NCI-H2171 treated with DMSO at 0.1 percent for 48 hours (cell line): Measurements from ENCODE around the gene MUSK.
A peak's percentile ranks its signal among the peaks of the same experiment; 100 is the strongest.
"Not testable (repeated sequence)": the region's sequence is repeated elsewhere in the genome, so short reads cannot be mapped to it uniquely, and the experiment has no call there.

Source experiments
- DNase-seq: peaks from one replicate; lab custom pipeline; 2025; lab: John Stamatoyannopoulos, UW

MUSK gene

DNA sequence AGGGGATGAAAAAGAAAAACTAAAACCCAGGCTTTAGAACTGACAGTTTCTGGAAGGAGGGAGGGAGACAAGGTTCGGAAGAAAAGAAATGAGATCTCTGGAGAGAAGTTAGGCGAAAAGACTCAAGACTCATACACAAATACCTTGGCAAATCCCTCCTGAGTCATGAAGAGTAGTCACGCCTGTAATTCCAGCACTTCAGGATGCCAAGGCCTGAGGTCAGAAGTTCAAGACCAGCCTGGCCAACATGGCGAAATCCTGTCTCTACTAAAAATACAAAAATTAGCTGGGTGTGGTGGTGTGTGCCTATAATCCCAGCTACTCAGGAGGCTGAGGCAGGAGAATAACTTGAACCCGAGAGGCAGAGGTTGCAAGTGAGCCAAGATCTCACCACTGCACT, 27.3 kb downstream of the MUSK start:
- DNase-seq: not testable (repeated sequence)

DNA sequence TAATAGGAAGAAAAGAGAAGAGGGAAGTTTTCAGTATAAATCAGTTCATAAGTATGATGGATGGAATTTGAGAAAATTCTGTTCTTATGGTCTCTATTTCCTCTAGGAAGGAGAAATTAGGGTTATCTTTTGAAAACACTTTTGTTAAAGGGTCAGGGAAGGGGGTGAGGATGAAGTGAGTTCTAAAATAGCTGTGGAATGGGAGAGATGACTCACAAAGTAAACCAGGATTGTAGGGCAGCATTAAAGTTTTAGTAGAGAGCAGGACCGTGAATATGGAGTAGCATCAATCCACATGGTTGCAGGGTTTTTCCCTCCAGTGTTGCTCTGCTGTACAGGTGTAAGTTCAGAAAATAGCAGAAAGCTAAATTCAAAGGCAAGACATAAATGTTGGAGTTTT, 32.4 kb downstream of the MUSK start:
- DNase-seq: no peak

DNA sequence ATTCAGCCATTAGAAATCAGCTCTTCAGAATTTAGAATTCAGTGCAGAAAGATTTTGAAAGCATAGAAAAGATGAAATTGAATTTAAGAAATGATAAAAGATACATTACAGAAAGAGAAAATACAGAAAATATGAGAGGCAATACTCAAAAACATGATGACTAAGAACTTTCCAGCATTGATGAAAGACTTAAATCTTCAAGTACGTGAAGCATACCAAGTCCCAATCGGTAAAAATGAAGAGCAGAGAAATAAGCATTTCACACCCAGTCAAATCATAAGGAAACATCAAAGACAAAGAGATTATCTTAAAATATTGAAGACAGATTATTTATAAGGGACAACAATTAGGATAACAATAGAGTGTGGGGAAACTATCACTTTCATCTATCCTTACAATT, 35.1 kb downstream of the MUSK start:
- DNase-seq: no peak

DNA sequence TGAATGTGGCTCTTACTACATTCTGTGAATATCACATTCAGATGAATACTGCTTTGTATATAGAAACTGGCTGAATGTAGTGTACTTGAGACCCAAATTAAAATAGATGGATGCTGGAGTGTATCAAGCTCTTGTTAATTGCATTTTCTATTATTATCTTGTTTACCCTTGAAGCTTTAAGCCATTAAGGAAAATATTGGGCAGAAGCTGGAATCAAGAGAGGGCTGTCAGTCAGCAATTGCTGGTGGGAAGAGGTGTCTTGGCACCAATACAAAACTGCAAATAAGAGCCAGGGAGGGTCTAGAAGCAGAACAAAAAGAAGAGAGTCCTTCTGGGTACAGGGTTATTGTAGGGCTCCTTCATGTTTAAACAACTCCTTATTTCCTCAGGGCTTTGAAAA, 38.8 kb downstream of the MUSK start:
- DNase-seq: no peak

DNA sequence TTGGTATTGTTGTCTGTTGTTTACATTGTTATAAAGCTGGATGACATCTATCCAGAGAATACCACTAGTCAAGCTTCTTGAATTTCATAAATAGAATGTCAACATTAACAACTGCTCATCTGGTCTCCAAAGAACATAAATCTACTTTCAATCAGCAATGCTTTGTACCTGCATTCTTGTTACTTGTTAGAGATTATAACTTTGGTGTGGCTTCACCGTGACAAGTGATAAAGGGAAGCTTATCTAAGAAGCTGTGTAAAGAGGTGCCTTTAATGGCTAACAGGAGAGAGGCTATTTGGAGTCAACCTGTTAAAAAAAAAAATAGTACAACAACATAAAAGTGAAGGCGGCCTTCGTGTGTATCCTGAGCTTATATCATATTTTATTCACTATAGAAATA, 41.8 kb downstream of the MUSK start:
- no peak for DNase-seq

DNA sequence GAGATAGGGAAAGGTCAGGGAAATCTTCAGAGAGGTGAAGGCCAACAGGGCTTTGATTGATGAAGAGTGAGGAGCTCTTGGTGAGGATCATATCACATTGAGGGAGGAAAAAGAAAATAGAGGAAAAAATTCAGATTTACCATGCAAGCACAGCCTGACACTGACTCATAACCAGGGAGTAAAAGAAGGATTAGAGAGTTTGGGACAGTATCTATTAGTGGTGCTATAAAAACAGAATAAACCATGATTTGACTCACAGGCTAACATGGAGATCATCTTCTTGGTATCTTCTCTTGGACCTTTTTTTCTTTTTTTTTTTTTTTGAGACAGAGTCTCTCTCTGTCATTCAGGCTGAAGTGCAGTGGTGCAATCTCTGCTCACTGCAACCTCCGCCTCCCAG, 44.4 kb downstream of the MUSK start:
- no peak for DNase-seq

DNA sequence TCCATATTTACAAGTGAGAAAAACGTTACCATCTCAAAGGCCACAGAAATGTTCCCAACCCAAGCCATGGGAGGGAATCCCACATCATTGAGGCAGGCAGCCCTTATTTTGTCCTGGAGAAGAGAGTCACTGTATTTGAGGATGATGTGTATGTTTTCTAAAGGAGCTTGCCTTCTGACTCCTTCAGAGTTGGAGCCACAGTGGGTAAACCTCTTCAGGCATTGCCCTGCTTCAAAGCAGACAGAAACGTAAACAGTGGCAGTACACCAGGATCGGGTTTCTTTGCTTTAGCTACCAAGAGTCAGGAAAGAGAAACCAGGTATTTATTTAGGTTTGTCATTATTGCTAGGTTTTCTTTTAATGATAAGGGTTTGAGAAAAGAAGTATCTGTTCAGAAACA, 45.7 kb downstream of the MUSK start:
- peak; percentile 6 for DNase-seq

DNA sequence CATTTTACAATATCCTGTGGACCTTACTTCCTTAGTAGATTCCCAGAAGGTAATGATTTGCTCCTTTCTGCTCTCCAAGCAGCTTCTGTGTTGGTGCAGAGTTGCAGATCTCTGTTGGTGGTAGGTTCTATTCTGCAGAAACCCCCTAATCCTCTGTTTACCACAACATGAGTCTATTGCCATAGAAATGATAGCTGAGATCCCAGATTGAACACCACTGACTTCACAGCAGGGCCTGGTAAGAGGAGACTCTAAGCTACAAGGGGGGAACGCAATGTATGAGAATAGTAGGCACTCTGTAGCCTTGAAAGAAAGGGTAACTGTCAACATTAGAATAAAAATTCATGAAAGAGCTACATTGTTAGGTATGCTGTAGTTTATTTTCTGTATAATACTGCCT, 59.5 kb downstream of the MUSK start:
- DNase-seq: no peak

DNA sequence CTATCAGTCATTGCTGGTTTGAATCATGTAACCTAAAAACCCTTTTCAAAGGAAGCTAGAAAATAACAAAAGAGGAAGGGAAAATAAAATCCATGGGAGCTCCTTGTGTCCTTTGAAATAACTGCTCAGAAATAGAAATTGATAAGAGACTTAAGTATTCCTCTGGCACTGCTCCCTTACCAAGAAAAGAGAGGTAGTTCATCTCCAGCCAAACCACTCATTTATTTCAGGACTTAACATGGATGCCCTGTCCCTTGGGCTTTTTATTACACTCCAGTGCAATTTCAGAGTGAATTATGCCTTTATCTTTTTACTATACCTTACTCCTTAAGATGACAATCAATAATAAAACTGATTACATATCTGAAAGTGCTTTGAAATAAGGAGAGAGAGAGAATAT, 61.0 kb downstream of the MUSK start:
- DNase-seq: no peak

DNA sequence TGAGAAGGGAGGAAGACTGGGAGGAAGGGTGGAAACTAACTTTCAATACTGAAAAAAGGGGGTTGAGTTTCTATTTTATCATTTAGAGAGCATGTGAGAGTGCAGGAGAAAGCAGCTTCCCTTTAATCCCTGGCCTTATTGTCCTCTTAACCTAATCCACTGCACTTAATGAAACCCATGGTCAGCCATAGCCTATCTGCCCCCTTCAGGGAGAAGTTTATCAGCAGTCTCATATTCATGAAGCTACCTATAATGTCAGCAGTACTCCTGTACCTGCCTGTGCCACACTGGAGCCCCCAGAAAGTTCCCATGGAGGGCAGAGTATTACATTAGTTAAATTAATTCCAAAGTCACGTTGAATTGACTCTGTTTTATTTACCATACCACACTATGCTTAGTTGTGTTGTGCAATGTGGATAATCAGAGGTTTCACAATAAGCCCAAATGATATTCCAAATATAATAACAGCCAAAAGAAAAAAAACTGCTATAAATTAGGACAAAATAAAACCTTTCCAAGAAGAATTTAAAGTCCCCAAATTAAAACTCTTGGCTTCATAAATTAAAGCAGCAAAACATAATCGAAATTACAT, 62.9 kb downstream of the MUSK start:
- no peak for DNase-seq

DNA sequence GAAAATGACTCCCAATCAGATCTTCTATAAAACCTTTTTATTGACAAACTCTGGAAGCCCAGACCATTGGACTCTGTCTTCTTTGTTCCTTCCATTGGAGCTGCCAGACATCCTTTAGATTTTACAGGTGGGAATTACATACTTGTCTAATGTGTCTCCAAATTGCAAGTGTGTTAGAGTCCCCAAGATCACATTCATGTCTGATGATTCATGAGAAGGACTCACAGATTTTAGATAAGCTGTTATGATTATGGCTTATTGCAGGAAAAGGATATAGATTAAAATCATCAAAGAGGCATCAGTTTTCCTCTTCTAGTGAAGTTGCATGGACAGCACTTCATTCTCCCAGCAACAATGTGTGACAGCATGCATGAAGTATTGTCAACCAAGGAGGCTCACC, 70.4 kb downstream of the MUSK start:
- no peak for DNase-seq

DNA sequence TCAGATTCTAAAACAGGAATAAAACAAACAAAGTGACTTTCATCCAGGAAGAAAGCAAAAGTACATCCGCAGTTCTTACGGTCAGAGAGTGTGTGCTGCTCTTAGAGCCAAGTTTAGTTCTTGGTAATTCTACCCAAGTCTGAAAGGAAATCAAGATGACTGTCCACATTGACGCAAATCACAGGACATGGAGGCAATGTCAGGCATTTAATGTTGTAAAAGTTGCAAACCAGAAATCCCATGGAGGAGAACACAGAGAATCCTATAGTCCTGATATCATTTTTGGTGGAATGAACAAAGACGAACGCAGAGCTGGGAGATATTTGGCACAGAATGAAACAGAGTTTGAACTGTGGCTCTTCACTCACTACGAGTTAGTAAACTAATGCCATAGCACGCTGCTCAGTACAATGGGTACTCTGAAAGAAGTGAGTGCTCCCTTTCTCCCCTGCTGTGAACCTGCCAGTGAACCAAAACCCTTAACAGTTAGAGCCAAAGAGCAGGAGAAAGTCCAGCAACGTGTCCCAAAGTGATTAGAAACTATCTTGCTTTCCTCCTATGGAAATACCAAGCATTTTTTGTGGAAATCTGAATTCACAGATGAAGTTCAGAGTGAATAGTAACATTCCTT, 74.3 kb downstream of the MUSK start:
- no peak for DNase-seq

DNA sequence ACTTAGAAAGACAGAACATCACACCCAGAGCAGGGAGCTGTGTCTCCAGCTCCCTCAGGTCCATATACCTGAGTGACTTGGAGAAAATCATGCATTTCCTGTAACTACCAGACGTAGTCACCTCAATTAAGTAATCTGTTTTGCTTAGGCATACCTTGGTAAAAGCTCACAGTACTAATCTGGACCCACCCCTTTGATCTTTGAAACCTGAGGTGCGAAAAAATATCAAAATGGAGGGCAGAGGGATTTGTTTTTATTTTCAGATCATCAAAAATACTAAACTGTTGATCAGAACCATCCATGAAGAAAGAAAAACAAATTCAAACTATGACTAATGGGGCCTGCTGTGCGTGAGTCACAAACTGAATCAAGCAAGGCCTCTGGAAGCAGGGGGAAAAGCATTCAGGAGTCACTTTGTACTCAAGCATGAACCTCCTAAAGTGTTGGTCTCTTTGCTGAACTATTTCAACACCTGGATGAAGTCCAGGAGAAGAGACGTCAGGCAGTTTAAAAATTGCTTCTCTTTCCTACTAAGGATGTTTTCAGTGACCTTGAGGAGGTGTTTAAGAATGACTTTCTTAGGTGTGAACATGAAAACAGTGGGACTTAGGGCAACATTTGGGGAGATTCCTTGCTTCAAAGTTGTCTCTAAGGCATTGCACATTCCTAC, 76.3 kb downstream of the MUSK start:
- no peak for DNase-seq

DNA sequence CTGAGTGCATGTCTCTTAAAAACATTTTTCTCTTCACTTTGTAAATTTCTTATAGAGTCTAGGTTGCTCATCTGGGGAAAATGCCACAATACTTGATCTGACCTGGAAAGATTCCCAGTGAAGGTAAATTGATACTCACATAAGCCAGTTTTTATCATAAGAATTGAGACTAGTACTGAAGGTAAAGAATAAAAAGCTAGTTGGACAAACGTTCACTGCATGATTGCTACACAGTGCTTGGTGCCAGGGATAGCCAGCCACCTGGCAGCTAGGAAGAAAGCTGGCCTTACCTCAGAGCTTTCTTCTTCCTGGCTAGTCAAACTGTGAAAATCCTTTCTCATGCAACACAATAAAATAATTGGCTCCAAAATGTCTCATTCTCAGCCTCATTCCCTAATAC, 77.1 kb downstream of the MUSK start:
- no peak for DNase-seq

DNA sequence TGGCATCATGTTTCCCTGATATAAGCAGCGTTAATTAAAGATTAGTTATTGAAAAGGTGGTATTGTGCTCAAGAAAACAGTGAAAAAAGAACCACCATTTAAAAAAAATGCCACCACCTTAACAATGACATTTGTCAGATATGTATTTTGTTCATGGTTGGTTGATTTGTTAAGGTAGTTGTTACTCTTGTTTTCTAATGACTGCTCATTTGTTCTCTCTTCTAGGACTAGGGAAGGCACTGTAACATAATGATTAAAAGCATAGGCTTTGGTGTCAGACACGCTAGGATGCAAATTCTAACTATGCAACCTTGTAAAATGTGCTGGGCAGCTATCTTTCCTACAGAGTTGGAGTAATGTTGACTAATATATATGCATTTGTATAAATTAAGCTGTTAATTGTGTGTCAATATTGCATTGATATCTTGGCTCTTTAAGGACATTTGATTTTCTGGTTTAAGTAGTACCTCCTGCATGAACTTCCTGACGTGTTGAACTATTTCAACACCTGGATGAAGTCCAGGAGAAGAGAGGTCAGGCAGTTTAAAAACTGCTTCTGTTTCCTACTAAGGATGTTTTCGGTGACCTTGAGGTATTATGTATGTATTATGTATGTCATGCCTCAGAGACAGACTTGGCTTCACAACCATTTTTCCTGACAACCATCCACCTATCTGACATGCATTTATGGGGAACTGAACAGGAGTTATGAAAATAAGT, 77.8 kb downstream of the MUSK start:
- DNase-seq: no peak

DNA sequence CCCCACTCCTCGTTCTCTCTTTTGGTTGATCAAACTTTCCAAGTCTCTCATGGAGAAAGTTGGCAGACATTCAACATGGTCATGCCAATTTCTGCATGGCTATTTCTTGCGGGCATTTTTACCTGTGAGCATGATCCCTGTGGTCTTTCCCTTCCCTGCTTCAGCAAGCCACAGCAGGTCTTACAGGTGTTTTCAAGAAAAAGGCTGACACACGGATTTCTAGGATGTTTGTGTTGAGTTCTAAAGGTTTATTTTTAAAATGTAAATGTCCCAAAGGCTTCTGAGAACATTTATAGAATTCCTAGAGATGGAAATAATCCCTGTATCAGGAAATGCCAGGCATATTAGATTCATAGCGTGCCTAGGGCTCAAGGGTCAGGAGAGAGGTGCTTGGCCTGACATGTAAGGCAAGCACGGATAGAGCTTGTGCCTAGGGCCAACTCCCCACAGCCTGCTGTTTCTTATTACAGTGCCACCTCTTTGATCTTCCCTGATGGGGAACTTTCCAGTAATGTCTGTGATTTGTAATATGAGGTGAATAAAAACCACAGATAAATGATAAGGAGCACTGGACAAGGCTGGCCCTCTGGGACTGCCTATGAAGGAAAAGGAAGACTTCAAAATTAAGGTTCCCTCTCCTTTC, 79.8 kb downstream of the MUSK start:
- DNase-seq: no peak

DNA sequence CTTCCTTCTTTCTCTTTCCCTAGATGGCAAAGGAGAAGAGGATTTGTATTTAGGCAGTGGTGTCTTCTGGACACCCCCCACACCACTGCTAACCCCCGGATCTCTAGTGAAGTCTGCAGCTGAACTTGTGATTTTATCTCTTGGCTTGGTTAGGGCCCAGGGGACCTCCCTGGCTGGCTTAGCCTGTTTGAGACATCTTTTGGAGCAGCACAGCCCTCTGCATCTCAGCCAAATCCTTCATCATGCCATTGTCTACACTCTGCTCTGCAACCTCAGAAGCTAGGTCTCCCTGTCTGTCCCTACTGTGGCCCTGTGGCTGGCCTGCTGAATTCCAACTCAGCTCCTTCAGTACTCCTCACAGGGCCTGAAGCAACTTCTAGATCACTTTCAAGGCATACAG, 81.7 kb downstream of the MUSK start:
- no peak for DNase-seq

DNA sequence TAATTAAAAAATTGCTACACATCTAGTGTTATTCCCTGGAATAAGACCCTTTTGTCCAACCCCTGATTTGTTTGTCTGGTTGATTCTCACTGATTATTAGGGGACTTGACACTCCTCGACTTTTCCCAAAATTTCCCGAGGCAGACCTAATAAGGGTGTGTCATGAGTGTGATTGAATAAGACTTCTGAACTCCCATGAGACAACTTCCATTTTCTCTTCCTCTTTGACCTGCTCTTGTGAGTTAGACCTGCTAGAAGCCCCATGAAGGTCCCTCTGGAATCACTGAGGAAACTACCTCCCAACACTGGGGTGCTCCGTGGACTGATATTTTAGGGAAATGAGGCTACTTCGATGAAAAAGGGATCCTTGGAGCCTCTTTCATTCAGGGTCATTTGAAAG, 83.4 kb downstream of the MUSK start:
- no peak for DNase-seq

DNA sequence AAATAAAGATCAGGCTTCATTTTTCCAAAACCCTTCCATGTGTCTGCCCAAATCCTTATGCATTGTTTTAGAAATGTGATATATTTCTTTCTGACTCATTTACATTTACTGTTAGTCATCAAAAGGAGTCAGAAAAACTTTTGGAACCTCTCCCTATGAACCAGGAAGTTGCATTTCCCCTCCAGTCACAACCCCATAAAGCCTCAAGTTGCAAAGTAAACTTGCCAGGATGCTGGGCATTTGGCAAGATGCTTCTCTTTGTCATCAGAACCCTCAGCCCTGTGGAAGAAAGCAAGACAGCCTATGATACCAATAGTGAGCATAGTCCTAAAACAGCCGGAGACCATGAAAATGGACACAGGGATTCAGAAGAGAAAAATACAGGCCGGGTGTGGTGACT, 84.2 kb downstream of the MUSK start:
- DNase-seq: no peak

DNA sequence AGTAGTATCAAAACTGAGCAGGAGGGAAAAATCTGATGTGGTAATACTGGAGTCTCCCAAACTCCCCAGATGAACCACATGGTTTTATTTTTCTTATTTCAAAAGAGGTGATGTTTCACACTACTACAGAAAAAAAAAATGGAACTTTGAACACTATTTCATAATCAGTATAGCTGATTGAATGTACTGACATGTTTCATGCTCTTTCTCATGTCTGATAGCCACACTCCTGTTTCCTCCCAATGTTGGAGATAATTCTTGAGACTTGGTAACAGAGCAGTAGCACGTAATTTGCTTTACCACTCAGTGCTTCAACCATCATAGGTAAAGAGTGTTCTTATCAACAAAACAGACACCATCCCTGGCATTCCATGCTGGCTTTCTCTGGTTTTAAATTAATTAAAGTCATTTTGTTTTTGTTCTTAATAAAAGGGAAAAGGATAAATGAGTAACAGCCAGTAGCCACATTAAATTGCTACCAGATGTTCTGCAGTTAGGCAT, 85.2 kb downstream of the MUSK start:
- DNase-seq: no peak

DNA sequence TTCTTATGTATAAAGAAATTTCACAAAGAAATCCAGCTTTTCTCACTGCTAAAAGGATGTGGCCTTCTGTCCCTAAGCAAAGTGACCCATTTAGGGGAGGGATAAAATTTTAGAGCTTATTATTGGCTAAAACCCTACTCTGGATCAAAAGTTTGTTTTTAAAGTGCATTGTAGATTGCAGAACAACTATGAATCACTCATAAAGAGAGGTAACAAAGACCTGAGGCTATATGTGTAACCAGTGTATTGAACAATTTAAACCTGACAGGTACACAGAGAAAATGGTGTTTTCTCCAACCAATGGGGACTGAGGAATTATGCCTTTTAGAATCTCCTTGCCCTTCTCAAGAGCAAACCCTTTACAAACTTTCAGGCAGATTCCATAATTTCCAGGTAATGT, 86.6 kb downstream of the MUSK start:
- no peak for DNase-seq

DNA sequence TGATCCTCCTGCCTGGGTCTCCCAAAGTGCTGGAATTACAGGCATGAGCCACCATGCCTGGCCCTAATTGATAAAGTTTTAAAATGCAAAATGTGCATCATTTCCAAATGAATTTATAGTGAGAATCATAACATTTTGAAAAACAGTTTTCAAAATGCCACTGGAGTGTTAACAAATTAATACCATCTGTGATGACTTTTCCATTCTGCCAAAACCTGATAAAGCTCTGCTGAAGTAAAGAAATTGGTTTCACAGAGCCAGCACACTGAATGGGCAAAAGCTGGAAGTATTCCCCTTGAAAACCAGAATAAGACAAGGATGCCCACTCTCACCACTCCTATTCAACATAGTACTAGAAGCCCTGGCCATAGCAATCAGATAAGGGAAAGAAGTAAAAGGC, 89.6 kb downstream of the MUSK start:
- DNase-seq: no peak

DNA sequence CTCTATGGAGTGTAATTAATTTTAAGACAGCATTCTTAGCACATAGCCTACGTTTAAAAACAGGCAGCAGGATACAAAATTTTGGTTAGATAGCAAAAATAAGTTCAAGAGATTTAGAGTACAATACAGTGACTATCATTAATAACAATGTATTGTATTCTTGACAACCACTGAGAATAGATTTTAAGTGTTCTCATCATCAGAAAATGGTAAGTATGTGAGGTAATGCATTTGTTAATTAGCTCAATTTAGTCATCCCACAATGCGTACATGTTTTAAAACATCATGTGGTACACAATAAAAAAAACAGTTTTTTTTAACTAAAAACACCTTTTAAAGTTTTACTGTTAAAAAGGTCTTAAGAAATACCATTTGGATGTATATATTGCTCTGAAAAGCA, 94.2 kb downstream of the MUSK start:
- DNase-seq: no peak
